ENCODE measurements around the gene SORCS3. TPM values are rescaled to one million over a fixed set of nuclear protein-coding genes. Genes with fewer than 3 reads are reported as not detected.

Gene SORCS3
- total RNA-seq, 4 donors from 2014 or later: not detected

DNA sequence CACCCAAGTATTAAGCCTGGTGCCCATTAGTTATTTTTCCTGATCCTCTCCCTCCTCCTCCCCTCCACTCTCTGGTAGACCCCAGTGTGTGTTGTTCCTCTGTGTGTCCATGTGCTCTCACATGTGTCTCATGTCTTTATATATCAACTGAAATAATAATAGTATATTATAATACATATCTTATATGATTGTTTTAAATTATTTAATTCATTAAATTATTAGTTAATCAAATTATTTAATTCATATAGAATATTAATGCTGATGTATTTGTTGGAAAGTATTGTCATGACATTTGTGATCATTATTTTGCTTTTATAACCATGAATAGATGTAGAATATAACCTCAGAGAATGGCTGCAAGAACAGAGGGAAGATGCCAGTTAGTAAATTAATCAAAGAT is 647.5 kb downstream of the SORCS3 start:
- H3K9me3 ChIP-seq: no peaks in the 10 kb centered on the region
- no peak for DNase-seq
- H3K27me3 ChIP-seq: no peaks in the 10 kb centered on the region
- H3K4me1 ChIP-seq: no peaks in the 10 kb centered on the region
- no peaks in the 10 kb centered on the region for H3K36me3 ChIP-seq
- no peak overlapping the region for H3K4me3 ChIP-seq
- H3K27ac ChIP-seq: no peak overlapping the region
- intact Hi-C loops (cut with DNase I): no loop called here
- TF ChIP-seq CTCF (IDR thresholded peaks at IDR 0.05) (no peak), POLR2A (IDR thresholded peaks at IDR 0.05) (no peak)

DNA sequence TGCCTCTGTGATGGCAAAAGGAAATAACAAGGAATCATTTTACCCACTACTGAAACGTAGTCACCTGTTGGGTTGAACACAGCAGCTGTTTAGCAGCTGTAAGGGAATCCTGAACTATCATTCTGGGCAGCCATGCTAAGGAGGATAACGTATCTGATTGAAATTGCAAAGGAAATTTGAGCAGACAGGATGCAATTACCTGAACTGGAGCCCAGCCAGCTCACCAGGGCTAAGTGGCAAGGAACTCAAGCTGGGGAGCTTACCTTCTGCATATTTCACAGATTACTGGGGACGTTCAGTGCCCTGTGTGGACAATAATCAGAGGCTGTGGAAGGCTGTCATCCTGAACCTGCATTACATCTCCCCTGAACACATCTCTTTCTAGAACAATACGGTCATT is 650.5 kb downstream of the SORCS3 start:
- no peak for TF ChIP-seq POLR2A (IDR thresholded peaks at IDR 0.05)
- TF ChIP-seq CTCF (IDR thresholded peaks at IDR 0.05): no peak
- Histone ChIP-seq H3K4me1 (no peaks in the 10 kb centered on the region), H3K27ac (no peak overlapping the region), H3K4me3 (no peak overlapping the region), H3K27me3 (no peaks in the 10 kb centered on the region), H3K36me3 (no peaks in the 10 kb centered on the region), H3K9me3 (no peaks in the 10 kb centered on the region)
- intact Hi-C loops (cut with DNase I): no loop called here
- DNase-seq: no peak
- WGBS, 2 donors: 37% methylated on average over 4 of the region's 4 CpGs

DNA sequence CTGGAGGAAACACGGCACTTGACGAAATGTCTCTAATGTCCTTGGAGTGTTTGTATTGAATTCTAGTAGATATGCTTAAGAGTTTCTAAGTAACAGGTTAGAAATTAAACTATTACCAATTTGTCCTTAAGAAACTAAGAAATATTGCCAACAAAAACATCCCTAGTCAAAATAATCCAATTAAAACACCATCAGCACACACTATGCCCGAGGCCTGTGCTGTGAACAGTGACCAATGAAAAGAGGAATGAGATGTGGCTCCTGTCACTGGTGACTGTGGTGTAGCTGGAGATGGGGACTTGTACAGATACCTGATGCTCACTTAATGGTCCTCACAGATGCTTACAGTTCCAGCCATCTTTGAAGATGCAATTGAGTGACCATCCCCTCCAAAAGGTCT is 651.1 kb downstream of the SORCS3 start:
- intact Hi-C loops (cut with DNase I): no loop called here
- no peaks in the 10 kb centered on the region for H3K27me3 ChIP-seq
- no peak overlapping the region for H3K27ac ChIP-seq
- H3K4me1 ChIP-seq: no peaks in the 10 kb centered on the region
- no peaks in the 10 kb centered on the region for H3K9me3 ChIP-seq
- no peak overlapping the region for H3K4me3 ChIP-seq
- H3K36me3 ChIP-seq: no peaks in the 10 kb centered on the region
- no peak for TF ChIP-seq POLR2A (IDR thresholded peaks at IDR 0.05)
- no peak for TF ChIP-seq CTCF (IDR thresholded peaks at IDR 0.05)
- DNase-seq: no peak
- 64 to 72% methylated on average over 3 of the region's 3 CpGs for WGBS, 2 donors

Data from esophagus squamous epithelium (tissue), 5 donors.